ENCODE results near the gene MSL3B.

The MSL3B gene

DNA sequence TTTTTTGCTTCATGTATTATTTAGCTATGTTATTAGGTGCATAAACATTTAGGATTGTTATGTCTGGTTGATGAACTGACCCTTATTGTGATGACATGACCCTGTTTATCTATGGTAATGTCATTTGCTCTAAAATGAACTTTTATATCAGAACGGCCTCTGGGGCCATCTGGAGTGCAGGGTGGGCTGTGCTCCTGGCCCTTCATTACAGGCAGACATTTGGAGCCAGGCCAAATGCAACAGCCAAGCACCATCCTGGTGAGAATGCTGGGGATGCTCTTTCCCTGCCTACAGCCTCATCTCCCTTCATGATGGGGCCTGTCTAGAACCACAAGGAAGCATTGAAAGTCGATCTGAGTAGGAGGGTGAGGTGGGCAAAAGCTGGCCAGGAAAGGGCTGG is 51.9 kb downstream of the MSL3B start:
- DNase-seq, result no peak

DNA sequence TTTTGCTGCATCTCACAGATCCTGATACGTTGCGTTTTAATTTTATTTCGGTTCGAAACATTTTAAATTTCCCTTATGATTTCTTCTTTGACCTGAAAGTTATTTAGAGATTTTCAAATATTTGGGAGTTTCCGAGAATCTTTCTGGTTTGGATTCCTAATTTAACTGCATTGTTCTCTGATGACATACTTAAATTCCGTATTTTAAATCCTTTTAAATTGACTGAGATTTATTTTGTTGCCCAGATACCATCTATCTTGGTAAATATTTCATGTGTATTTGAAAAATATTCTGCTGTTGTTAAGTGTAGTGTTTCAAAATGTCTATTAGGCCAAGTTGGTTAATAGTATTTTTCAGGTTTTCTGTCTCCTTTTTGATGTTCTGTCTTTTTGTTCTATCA is 52.3 kb downstream of the MSL3B start:
- no peak for DNase-seq

Measured in CD4-positive, alpha-beta T cell treated with Interleukin-15 for 1 hour (primary cell).